OCI-LY7 (cell line): ENCODE measurements around the gene C5orf15. TPM values are rescaled to one million over a fixed set of nuclear protein-coding genes. Genes with fewer than 3 reads are reported as not detected.
"Not testable (repeated sequence)": the region's sequence is repeated elsewhere in the genome, so short reads cannot be mapped to it uniquely, and the experiment has no call there.

ENCODE experiments used
- BruUV-seq: library from RNA; stranded (reverse); fragments of 400-500 nt; replicated peaks from 2 replicates; lab custom pipeline; 2021; lab: Mats Ljungman, UMichigan
- CTCF ChIA-PET: fragments of 300-600 bp; sonication (Branson Sonifier 250); formaldehyde crosslinking; loops from one replicate; lab custom pipeline; 2022; ENCODE audit warnings: antibody characterized with exemption; ENCODE audit not compliant: unreplicated experiment; lab: Charles Lee
- POLR2A ChIA-PET: fragments of 300-600 bp; sonication (Branson Sonifier 250); formaldehyde crosslinking; loops from one replicate; lab custom pipeline; 2022; ENCODE audit warnings: antibody characterized with exemption; lab: Charles Lee
- DNase-seq: peaks from one replicate; pipeline ENCODE4 v3.0.0-alpha.2; 2015; ENCODE audit warnings: low spot score
- H2AFZ ChIP-seq: fragments of 200-600 bp; sonication (generic), shearing (Covaris generic); 2 replicates; pipeline ENCODE4 v1.6.1; 2014; ENCODE audit warnings: mild to moderate bottlenecking, antibody characterized with exemption, low read length, moderate library complexity
- H3K27ac ChIP-seq: fragments of 200-600 bp; sonication (generic); 2 replicates; pipeline ENCODE4 v1.5.1; 2014; ENCODE audit warnings: mixed run types, low read depth, mild to moderate bottlenecking, moderate library complexity, low read length, inconsistent platforms; ENCODE audit not compliant: poor library complexity, severe bottlenecking
- H3K36me3 ChIP-seq: fragments of 200-600 bp; sonication (generic); 2 replicates; pipeline ENCODE4 v1.6.1; 2014; ENCODE audit warnings: mild to moderate bottlenecking, antibody characterized with exemption, low read length, moderate library complexity, mixed read lengths; ENCODE audit not compliant: insufficient read depth
- H3K4me1 ChIP-seq: fragments of 200-600 bp; sonication (generic); 2 replicates; pipeline ENCODE4 v1.5.1; 2014; ENCODE audit warnings: mild to moderate bottlenecking, low read length; ENCODE audit not compliant: insufficient read depth, poor library complexity, severe bottlenecking
- H3K4me2 ChIP-seq: fragments of 200-600 bp; sonication (generic); 2 replicates; pipeline ENCODE4 v1.6.1; 2014; ENCODE audit warnings: mild to moderate bottlenecking, low read length
- H3K4me3 ChIP-seq: fragments of 200-600 bp; sonication (generic); 2 replicates; pipeline ENCODE4 v1.5.1; 2014; ENCODE audit warnings: mild to moderate bottlenecking, low read depth, low read length; ENCODE audit not compliant: poor library complexity, severe bottlenecking
- H3K79me2 ChIP-seq: fragments of 200-600 bp; sonication (generic); 2 replicates; pipeline ENCODE4 v1.6.1; 2016; ENCODE audit warnings: low read depth, mild to moderate bottlenecking, low read length, moderate library complexity, mixed read lengths; ENCODE audit not compliant: insufficient read depth
- H3K9me2 ChIP-seq: fragments of 200-600 bp; sonication (generic); 2 replicates; pipeline ENCODE4 v1.6.1; 2016; ENCODE audit warnings: mild to moderate bottlenecking, low read length, mixed read lengths; ENCODE audit not compliant: insufficient read depth
- H3K9me3 ChIP-seq: fragments of 200-600 bp; sonication (generic); 2 replicates; pipeline ENCODE4 v1.6.1; 2014; ENCODE audit warnings: mild to moderate bottlenecking, mixed run types, low read length, mixed read lengths
- H4K20me1 ChIP-seq: fragments of 200-600 bp; sonication (generic); 2 replicates; pipeline ENCODE4 v1.6.1; 2014; ENCODE audit warnings: mild to moderate bottlenecking, antibody characterized with exemption, low read length, moderate library complexity, mixed read lengths; ENCODE audit not compliant: insufficient read depth
- EZH2phosphoT487 ChIP-seq: fragments of 200-600 bp; sonication (generic); IDR thresholded peaks from 2 replicates; pipeline ENCODE4 v1.6.1; 2018; ENCODE audit warnings: low read depth, borderline replicate concordance, mild to moderate bottlenecking, mixed run types, antibody characterized with exemption, low read length, moderate library complexity, mixed read lengths
- intact Hi-C: fragments of 100-400 bp; cut with micrococcal nuclease; formaldehyde crosslinking; loops from one replicate; pipeline ENCODE4 v1.10.0; 2022; ENCODE audit not compliant: unreplicated experiment
- total RNA-seq, 2 experiments: library from RNA; depleted of rRNA in 1 of 2; stranded (reverse); fragments of >200 nt in 1 of 2; shearing (Covaris generic) in 1 of 2; gene quantifications; 2 replicates each; pipeline ENCODE4 v1.2.3, GENCODE V29; 2014 to 2022
- TF ChIP-seq, protein P1 (sequence below): fragments of 200-600 bp; sonication (generic); conservative IDR thresholded peaks from 2 replicates; pipeline ENCODE4 v1.5.1; 2014; ENCODE audit warnings: mild to moderate bottlenecking, antibody characterized with exemption, low read length, moderate library complexity, mixed read lengths

The C5orf15 gene
- total RNA-seq, 2 experiments from 2014 or later: 32.2 to 46.4 TPM

GRCh38 chr5:133977161-133977787, 8.8 kb upstream of the C5orf15 start:
- intact Hi-C loops: no loop called here
- no peak overlapping the region for H3K4me3 ChIP-seq
- no peak overlapping the region for H3K4me2 ChIP-seq
- ChIA-PET CTCF (interaction anchor here (0.9 kb wide), 1 partner anchor 42 kb away, joined by 4 read pairs; no protein-coding TSS in a partner anchor), POLR2A (interaction anchor here (0.5 to 2.8 kb wide), 3 partner anchors 7 to 49 kb away, joined by 3 to 16 read pairs (median 5); no protein-coding TSS in a partner anchor)
- H3K79me2 ChIP-seq: no peaks in the 10 kb centered on the region
- no peak overlapping the region for H2AFZ ChIP-seq
- no peaks in the 10 kb centered on the region for H3K9me3 ChIP-seq
- peaks cover 86% of the 10 kb centered on the region for H3K36me3 ChIP-seq
- no peak overlapping the region for H3K27ac ChIP-seq
- TF ChIP-seq, protein P1, sequence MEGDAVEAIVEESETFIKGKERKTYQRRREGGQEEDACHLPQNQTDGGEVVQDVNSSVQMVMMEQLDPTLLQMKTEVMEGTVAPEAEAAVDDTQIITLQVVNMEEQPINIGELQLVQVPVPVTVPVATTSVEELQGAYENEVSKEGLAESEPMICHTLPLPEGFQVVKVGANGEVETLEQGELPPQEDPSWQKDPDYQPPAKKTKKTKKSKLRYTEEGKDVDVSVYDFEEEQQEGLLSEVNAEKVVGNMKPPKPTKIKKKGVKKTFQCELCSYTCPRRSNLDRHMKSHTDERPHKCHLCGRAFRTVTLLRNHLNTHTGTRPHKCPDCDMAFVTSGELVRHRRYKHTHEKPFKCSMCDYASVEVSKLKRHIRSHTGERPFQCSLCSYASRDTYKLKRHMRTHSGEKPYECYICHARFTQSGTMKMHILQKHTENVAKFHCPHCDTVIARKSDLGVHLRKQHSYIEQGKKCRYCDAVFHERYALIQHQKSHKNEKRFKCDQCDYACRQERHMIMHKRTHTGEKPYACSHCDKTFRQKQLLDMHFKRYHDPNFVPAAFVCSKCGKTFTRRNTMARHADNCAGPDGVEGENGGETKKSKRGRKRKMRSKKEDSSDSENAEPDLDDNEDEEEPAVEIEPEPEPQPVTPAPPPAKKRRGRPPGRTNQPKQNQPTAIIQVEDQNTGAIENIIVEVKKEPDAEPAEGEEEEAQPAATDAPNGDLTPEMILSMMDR: no peak
- TF ChIP-seq EZH2phosphoT487: no peak
- no peak for DNase-seq
- H3K9me2 ChIP-seq: no peaks in the 10 kb centered on the region
- H3K4me1 ChIP-seq: no peaks in the 10 kb centered on the region
- no peaks in the 10 kb centered on the region for H4K20me1 ChIP-seq
- no TSS peak for BruUV-seq

DNA sequence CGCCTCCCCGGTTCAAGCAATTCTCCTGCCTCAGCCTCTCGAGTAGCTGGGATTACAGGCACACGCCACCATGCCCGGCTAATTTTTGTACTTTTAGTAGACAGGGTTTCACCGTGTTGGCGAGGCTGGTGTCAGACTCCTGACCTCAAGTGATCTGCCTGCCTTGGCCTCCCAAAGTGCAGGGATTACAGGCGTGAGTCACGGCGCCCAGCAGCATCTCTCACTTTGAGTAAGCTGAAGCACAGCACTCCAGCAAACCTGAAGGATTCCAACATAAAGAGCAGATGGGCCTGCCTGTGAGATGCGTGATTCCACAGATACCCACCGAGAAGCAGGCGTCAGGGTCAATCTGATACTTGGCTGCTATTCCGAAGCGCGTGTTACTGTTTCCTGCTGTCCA, 7.1 kb upstream of the C5orf15 start:
- H3K36me3 ChIP-seq: peaks cover 82% of the 10 kb centered on the region
- intact Hi-C loops, H3K27ac ChIP-seq, H2AFZ ChIP-seq, BruUV-seq, H3K4me3 ChIP-seq, H3K4me2 ChIP-seq, CTCF ChIA-PET, H3K9me3 ChIP-seq, H3K9me2 ChIP-seq, H3K4me1 ChIP-seq, H4K20me1 ChIP-seq, H3K79me2 ChIP-seq, DNase-seq: not testable (repeated sequence)
- POLR2A ChIA-PET: interaction anchor here (0.6 to 0.7 kb wide), 4 partner anchors 9 to 950 kb away, joined by 4 read pairs; no protein-coding TSS in a partner anchor

DNA sequence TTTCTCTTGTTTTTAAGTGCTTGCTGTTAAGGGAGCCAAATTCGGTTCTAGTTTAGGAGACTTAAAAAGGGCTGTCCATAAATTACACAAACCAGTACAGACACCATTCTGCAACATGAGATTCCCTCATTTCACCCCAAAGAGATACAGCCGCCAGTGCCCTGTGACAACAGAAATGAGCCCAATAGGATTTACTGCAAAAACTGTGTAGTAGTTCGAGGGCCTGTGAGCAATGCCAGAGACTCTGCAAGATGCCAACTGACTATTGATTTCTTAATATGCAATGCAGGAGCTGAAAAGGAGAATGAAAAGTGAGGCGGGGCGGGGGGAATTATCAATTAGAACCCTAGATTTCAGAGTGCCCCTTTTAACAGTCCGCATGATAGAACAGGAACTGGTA, 5.7 kb upstream of the C5orf15 start:
- Histone ChIP-seq H3K27ac (no peak overlapping the region), H3K36me3 (peaks cover 79% of the 10 kb centered on the region), H2AFZ (no peak overlapping the region), H4K20me1 (no peaks in the 10 kb centered on the region), H3K9me2 (no peaks in the 10 kb centered on the region), H3K4me2 (no peak overlapping the region), H3K9me3 (no peaks in the 10 kb centered on the region), H3K4me1 (peaks cover 13% of the 10 kb centered on the region), H3K79me2 (peaks cover 4% of the 10 kb centered on the region; the same call in 1 of the 2 replicates), H3K4me3 (no peak overlapping the region)
- POLR2A ChIA-PET: interaction anchor here (0.6 to 1.2 kb wide), 2 partner anchors 8 to 720 kb away, joined by 3 read pairs; no protein-coding TSS in a partner anchor
- CTCF ChIA-PET: no interaction called here
- TF ChIP-seq, protein P1: no peak
- no peak for TF ChIP-seq EZH2phosphoT487
- intact Hi-C loops: no loop called here
- BruUV-seq: no TSS peak
- DNase-seq: no peak
